Measurements from ENCODE around the gene SLC29A1.
"Not testable (repeated sequence)": the region's sequence is repeated elsewhere in the genome, so short reads cannot be mapped to it uniquely, and the experiment has no call there.

The SLC29A1 gene

DNA sequence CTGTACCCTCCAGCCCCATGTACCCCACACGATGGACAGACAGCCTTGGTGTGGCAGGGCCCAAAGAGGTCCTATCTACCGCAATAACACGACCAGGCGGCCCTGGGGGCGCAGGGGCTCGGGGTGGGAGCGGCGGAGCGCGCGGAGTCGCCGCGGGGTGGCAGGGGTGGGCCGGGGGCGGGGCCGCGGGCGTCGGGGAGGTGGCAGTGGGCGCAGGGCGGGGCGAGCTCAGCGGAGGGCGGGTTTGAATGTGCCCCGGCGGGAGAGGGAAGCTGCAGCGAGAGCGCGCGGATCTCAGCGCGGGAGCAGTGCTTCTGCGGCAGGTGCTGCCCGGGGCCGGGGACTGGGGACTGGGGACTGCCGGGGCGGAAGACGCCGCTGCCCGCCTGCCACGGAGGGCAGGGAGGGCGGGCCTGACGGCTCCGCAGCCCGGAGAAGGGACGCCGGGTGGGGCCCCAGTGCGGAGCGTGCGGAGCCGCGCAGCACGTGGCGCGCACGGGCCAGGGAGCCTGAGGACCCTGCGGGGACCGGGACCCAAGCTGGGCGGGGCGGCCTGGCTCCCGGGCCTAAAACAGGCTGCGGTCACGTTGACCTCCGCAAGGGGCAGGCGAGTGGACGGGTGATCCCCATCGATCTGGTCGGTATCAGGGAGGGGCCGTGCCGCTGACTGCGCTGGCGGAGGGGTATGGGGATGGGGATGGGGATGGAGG is at the start of gene SLC29A1:
SLC29A1 (plus strand) TSS at position 277 of the 710 bp plus-strand sequence. CDS start 3,719 bp downstream, outside the sequence.
- DNase-seq (ENCODE audit: low read depth in 2 of 2): no peak

DNA sequence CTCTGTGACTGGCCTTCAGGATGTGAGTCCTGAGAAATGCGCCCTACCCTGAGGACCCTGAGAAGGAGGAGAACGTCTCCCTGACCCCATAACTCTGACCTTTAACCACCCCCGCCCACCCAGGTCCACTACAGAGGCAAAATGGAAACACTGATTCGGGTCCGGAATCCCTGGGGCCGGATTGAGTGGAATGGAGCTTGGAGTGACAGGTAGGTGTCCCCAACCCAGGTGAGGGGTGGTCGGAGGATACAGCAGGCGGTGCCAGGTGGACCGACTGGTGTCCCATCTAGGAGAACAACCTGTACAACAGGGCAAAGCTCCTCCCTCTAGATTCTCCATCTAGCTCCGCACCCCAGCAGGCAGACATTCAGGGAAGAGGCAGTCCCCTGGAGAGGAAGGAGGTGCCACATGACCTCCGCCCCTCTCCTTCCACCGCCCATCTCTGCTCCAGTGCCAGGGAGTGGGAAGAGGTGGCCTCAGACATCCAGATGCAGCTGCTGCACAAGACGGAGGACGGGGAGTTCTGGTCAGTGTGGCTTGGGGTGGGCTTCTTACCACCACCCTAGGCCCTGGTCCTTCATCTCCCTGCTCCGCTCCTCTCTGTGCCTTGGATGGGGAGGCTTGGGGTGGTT is 47.1 kb upstream of the SLC29A1 start:
- DNase-seq (ENCODE audit: low read depth in 2 of 2): no peak

DNA sequence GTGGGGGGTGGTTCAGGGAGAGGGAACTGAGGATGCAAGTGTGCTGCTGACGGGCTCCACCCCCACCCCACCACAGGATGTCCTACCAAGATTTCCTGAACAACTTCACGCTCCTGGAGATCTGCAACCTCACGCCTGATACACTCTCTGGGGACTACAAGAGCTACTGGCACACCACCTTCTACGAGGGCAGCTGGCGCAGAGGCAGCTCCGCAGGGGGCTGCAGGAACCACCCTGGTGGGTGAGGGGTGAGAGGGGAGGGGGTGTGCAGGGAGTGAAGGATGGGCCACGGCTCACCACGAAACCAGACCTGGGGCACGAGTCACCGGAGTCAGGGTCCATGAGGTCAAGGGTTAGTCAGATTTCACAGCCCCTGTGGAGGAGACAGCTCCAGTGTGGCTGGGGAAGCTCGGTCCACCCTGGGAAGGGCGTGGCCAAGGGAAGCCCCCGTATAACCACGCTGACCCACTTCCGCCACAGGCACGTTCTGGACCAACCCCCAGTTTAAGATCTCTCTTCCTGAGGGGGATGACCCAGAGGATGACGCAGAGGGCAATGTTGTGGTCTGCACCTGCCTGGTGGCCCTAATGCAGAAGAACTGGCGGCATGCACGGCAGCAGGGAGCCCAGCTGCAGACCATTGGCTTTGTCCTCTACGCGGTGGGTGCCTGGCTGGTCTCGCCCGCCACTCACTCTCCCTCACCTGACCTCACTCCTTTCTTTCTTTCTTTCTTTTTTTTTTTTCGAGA is 46.5 kb upstream of the SLC29A1 start:
- no peak for DNase-seq (ENCODE audit: low read depth in 2 of 2)

DNA sequence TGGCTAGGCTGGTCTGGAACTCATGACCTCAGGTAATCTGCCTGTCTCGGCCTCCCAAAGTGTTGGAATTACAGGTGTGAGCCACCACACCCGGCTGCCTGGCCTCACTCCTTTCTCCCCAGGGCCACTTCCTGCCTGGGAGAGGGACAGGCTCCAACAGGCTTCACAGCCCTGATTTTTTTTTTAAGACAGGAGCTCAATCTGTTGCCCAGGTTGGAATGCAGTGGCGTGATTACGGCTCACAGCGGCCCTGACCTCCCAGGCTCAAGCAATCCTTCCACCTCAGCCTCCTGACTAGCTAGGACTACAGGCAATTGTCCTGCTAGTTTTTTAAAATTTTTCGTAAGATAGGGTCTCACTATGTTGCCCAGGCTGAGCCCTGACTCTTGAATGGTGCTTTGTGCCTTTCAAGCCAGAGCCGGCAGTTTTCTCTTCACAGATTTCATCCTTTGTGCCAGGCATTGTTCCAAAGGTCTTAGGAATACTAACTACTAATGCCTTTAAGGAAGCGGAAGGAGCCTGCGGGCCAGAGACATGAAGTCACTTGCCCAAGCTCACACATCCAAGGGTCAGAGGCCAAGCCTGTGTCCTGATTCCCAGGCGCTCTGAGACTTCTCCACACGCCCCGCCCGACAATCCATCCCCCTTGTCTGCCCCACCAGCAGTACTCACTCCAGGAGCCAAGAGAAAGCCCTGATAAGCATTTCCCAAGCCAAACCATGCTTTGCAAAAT is 45.5 kb upstream of the SLC29A1 start:
- no peak for DNase-seq (ENCODE audit: low read depth in 2 of 2)

DNA sequence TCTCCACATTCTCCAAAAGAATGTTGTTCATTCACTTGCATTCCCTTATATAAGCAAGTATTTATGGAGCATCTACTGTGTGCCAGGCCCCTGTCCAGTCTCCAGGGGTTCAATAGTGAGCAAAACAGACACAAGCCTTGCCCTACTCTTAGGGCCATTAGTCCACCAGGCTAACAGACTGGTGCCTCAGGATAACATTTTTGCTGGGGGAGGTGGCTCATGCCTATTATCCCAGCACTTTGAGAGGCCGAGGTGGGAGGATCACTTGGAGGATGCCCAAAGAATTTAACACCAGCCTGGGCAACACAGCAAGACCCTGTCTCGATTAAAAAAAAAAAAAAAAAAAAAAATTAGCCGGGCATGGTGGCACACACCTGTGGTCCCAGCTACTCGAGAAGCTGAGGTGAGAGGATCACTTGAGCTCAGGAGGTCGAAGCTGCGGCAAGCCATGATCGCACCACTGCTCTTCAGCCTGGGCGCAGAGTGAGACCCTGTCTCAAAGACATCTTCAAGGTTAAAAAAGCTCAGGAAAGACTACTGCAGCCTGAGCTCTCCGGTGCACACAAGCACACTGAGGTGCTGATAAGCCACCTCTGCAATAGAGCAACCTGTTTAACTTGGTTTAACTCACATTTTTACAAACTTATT is 44.8 kb upstream of the SLC29A1 start:
- DNase-seq (ENCODE audit: low read depth in 2 of 2): no peak

DNA sequence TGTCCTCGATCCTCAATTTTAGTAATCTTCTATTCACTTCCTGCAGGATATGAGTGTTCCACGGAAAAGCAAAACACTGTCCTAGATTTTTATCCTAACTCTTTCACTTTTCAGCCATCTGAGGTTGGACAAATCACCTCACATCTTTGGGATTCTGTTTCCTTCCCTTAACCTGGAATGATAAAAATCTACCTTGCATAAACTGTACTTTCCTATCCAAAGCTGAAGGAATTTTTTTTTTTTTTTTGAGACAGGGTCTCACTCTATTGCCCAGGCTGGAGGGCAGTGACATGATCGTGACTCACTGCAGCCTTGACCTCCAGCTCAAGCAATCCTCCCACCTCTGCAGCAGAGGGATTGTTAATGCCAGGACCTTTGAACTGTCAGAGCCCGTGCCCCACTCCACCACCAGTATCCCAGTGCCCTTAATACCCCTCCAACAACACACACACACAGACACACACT is 44.3 kb upstream of the SLC29A1 start:
- DNase-seq (ENCODE audit: low read depth in 2 of 2): no peak

DNA sequence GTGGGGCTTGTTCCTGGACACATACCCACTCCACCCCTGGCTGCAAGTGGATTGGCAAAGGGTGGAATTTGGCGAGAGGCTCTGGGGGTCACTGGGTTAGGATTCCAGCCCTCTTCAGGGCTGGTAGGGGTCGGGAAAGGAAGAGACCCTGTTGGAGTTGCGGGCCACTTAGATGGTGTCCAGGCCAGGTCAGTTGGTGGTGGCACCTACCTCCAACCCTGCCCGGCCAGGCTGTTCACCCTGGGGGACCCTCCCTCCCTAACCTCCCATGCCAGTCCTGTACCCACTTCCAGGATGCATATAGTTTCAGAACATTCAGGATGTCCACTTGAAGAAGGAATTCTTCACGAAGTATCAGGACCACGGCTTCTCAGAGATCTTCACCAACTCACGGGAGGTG is 43.7 kb upstream of the SLC29A1 start:
- DNase-seq (ENCODE audit: low read depth in 2 of 2): no peak

DNA sequence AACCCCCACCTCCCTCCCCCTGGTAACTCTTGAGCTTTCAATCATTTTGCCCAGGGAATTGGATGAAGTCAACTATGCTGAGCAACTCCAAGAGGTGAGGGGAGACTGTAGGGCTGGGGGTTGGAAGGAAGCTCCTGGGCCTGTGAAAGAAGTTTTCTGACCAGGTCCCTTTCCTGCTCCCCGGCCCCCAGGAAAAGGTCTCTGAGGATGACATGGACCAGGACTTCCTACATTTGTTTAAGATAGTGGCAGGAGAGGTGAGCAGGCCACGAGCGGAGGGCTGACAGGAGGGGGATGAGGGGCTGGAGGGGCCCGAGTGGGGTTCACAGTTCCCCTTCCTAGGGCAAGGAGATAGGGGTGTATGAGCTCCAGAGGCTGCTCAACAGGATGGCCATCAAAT is 43.0 kb upstream of the SLC29A1 start:
- no peak for DNase-seq (ENCODE audit: low read depth in 2 of 2)

DNA sequence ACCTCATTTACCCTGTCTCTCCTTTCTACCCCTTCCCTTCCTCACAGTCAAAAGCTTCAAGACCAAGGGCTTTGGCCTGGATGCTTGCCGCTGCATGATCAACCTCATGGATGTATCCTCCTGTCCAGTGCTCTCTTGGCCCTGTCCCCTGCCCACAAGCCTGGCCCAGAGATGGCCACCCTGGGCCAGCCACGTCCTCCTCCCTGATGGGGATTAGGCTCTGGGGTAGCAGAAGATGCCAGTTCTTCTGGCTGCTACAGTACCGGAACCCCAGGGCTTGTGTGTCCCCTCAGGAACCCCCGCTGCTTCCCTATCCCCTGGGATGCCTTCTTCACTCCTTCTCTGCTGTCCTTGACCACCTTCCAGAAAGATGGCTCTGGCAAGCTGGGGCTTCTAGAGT is 42.5 kb upstream of the SLC29A1 start:
- no peak for DNase-seq (ENCODE audit: low read depth in 2 of 2)

DNA sequence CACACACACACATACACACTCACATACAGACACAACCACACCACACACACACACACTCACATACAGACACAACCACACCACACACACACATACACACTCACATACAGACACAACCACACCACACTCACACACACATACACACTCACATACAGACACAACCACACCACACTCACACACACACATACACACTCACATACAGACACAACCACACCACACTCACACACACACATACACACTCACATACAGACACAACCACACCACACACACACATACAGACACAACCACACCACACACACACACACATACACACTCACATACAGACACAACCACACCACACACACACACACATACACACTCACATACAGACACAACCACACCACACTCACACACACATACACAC is 41.6 kb upstream of the SLC29A1 start:
- DNase-seq (ENCODE audit: low read depth in 2 of 2): not testable (repeated sequence)

DNA sequence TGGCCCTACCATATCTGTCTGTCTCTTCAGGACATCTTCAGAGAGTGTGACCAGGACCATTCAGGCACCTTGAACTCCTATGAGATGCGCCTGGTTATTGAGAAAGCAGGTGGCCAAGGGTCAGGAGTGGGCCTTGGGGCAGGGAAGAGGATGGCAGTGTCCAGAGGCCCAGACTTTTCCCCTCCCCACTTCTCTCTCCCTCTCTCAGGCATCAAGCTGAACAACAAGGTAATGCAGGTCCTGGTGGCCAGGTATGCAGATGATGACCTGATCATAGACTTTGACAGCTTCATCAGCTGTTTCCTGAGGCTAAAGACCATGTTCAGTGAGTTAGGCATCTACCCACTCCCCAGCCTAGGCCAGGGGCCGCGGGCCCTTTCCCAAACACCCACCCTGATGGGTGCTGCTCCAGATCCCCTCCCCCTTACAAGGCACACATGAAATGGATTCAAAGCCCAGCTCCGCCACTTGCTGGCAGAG is 40.4 kb upstream of the SLC29A1 start:
- no peak for DNase-seq (ENCODE audit: low read depth in 2 of 2)

DNA sequence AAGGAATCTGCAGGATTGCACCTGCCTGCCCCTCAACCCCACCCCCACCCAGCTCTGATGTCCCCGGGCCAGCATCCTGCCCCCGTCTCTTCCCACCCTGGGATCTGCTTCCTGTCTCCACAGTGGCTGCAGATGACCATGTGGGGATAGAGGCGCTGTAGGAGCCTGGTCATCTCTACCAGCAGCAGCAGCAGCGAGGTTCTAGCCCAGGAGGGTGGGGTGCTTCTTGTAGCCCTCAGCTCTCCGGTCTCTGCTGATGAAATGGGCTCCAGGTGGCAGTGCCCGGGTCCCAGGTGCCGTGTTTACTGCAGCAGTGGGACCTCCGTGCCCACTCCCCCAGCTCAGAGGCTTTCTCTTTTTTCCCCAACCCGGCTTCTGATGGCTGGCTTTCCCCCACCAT is 39.6 kb upstream of the SLC29A1 start:
- DNase-seq (ENCODE audit: low read depth in 2 of 2): no peak

DNA sequence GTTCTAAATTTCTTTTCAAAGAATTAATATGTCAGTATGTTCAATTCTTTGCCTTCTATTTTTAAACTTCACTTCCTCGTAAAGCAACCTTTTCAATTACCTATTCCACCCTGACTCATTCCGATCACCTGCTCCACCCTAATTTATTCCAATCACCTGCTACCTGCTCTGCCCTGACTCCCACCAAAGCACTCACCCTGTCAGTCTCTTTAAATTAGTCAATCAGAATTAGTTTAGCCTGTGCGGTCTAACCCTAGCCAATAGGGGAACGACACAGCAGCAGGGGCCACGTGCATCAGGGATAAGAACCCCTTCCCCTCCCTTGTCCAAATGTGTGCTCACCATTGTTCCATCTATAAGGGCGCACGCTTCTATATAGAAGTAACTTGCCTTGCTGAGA is 38.0 kb upstream of the SLC29A1 start:
- not testable (repeated sequence) for DNase-seq (ENCODE audit: low read depth in 2 of 2)

DNA sequence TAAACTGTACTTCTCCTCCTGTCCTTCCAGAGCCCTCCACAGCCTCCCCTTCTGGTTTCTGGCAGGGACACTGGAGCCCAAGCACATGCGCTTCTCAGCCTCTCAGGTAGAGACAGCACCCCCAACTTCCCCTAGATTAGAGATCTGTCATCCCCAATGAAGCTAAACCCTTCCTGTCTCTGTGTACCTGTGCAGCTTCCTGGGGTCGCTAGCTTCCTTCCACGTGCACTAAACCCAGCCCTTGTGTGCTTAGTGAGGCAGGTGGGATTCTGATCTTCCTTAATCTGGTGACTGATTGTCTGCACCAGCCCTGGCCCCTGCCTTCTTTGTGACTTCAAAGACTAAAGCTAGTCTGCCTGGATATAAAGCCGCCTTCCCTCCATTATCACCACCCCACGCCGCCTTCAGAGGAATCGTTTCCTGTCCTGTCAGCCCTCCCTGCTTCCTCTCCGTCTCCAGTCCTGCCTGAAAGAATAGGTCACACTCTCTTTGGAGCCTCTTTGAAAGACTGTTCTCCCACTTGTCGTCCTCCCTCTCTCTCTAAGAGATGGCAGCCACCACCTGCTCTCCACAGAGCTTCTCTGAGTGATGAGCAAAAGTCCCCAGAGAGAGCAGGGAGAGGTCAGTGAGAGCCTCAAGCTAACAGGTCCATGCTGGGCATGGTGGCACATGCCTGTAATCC is 37.3 kb upstream of the SLC29A1 start:
- no peak for DNase-seq (ENCODE audit: low read depth in 2 of 2)

DNA sequence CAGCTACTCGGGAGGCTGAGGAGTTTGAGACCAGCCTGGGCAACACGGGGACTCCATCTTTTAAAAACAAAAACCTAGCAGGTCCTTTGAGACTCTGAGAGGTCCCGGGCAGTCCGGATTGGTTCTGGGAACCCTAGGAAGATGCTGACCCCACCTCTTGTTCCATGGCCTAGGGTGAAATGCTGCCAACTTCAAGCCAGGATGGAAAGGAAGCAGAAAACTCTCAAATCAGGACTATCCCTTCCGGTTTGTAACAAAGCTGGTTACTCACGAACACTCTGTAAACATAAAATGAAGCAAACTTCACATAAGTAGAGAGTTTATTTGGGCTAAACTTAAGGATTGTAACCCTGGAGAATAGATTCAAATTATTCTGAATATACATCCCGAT is 36.8 kb upstream of the SLC29A1 start:
- no peak for DNase-seq (ENCODE audit: low read depth in 2 of 2)

DNA sequence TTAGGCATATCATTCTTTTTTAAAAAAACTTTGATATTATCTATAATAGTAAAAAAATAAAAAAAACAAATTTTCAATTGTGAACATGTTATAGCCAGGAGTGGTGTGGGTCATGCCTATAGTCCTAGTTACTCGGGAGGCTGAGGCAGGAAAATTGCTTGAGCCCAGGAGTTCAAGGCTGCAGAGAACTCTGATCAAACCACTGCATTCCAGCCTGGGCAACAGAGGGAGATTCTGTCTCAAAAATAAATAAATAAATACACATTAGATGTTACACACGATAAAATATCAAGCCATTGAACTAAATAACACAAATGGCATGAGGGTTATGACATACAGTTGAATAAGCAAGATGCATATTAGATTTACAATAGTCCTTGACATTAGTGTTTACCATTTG is 34.6 kb upstream of the SLC29A1 start:
- DNase-seq (ENCODE audit: low read depth in 2 of 2): no peak

DNA sequence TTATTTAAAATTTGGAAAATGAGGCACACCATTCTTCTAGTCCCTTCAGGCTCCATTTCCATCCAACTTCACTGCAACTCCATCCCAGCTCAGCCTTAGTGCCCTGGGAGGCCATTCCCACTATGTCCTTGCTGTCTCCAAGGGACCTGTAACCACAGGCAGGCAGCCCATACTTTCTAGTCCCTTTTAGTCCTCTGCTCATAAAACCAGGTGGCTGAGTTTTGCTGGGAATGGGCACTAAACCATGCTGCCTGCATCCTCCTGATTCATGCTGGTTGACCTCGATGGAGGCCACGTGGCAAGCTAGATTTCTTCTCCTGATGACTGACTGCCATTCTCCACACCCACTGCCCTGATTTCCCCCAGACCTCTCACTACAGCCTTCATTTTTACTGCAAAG is 34.1 kb upstream of the SLC29A1 start:
- DNase-seq (ENCODE audit: low read depth in 2 of 2): no peak

DNA sequence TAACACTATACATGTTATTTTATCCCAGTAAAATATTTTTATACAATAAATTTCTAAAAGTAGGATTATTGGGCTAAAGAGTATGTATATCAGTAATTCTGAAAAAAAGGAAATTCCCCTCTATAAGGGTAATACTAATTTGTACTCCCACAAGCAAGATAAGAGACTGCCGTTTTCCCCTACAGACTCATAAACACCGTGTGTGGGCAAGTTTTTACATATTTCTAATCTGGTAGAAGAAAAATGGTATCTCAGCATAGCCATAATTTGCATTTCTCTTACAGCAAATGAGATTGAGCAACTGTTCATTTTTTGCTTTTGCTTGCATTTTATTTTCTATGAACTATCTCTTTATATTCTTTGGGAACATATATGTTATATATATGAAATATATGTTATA is 32.7 kb upstream of the SLC29A1 start:
- no peak for DNase-seq (ENCODE audit: low read depth in 2 of 2)

DNA sequence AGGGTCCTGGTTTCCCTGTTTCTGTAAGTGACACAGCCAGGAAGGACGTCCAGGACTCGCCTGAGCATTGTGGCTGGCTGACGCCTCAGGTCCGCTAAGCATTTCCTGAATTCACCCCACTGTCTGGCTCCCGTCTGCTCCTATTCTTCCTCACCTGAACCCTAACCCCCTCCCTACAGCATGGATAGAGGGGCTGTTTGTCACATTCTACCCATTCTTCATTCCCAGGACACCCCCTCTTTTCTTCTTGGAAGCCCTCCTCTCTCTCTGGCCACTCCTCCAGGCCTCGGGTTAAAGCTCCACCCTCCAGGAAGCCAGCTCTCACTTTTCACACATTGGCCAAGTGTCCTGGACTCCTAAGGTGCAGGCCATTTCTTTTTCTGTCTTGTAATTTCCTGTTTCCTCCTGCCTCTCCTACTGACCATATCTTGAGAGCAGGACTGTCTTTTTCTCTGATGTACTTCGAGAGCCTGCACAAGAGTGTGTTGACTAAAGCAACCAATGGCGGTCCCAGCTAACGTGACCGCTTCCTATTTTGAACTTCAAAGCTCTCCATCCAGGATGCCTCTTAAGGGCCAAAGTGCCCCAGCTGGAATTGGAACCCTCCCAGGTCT is 30.9 kb upstream of the SLC29A1 start:
- DNase-seq (ENCODE audit: low read depth in 2 of 2): no peak

DNA sequence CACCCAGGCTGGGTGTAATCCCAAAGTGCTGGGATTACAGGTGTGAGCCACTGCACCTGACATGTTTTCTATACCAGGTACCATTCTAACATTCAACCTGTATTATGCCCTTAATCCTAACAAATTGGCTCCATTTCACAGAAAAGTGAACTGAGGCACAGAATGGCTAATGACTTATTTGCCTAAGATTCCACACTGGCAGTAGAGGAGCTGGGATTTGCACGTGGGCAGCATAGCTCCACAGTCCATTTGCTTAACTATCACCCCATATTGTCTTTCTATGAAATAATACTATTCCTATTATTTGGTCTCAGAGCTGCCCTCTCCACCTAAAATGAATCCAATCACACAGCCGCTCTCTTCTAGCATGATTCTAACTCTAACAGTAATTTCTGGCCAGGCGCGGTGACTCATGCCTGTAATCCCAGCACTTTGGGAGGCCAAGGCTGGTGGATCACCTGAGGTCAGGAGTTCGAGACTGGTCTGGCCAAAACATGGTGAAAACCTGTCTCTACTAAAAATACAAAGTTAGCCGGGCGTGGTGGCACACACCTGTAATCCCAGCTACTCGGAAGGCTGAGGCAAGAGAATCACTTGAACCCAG is 30.0 kb upstream of the SLC29A1 start:
- no peak for DNase-seq (ENCODE audit: low read depth in 2 of 2)
